ENCODE measurements around the gene HKDC1.
"Not testable (repeated sequence)": the region's sequence is repeated elsewhere in the genome, so short reads cannot be mapped to it uniquely, and the experiment has no call there.

HKDC1 gene

DNA sequence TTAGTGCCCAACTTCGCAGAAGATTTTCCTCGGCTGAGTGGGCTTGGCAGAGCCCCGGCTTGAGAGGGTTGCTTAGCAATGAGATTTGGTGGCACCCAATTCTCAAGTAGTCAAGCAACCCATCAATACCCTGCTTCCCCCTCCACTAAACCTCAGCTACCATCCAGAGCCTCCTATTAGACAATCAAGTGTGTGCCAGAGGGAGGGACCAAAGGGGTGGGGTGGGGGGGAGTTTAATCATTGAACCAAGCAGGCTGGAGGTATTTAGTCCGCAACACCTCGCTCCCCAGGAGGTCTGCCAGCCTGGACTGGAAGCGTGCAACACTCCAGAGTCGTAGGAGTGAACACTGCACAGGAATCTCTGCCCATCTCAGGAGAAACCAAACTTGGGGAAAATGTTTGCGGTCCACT, at the start of gene HKDC1:
Gene HKDC1 (plus strand): TSS at position 292 of the 411 bp plus-strand sequence. CDS start 104 bp downstream, at position 396.
- DNase-seq: no peak

DNA sequence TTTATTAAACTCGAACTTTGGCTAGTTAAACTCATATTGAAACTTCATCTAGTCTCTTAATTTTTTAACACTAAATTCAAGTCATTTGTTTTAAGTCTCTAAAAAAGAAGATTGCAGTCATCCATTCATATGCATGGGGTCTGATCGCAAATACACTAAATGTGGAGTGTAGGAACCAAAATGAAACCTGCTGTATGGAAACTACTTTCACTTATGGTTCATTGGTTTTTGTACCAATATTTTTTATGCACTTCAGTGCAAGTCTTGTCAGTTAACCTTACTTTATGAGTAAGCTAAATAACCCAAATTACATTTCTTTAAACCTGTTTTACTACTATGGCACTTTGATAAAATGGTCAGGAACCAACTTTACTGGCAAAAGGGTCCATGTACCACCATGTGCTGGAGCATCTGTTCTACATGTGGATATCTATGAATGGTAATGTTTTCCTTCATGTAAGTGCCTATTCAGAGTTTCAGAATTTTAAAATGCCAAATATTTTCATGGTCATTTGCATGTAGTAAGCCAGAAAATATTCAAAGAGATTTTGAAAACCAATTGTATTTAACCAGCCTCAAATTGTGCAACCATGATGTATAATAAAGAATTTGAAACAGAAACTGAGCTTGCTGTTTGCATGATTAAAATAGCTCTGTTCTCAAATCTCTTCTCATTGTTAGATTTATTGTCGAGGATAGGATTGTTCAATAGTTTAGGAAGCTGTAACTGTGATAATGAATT, 47.7 kb upstream of the HKDC1 start:
- no peak for DNase-seq

GRCh38 chr10:69175326-69175725, 44.8 kb upstream of the HKDC1 start:
- DNase-seq: not testable (repeated sequence)

GRCh38 chr10:69176823-69177222, 43.3 kb upstream of the HKDC1 start:
- DNase-seq: no peak

DNA sequence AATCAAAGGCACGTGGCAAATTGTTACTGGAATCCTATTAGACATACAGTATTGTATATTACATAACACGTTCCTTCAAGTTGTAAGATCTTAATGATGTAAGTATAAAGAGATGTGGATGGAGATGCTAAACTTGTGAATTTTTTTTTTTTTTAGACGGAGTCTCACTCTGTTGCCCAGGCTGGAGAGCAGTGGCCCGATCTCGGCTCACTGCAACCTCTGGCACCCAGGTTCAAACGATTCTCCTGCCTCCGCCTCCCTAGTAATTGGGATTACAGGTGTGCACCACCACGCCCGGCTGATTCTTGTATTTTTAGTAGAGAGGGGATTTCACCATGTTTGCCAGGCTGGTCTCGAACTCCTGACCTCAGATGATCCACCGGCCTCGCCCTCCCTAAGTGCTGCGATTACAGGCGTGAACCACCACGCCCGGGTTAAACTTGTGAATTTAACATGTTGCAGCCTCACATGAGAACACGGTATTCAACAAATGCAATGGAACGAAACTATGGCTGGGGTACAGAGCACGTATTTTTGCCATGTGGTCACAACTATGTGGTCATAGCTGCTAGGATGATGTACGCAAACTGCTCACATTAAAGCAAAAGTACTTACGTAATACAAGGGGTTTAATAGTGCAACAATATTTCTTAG, 40.9 kb upstream of the HKDC1 start:
- peak; percentile 9 to 22 for DNase-seq

DNA sequence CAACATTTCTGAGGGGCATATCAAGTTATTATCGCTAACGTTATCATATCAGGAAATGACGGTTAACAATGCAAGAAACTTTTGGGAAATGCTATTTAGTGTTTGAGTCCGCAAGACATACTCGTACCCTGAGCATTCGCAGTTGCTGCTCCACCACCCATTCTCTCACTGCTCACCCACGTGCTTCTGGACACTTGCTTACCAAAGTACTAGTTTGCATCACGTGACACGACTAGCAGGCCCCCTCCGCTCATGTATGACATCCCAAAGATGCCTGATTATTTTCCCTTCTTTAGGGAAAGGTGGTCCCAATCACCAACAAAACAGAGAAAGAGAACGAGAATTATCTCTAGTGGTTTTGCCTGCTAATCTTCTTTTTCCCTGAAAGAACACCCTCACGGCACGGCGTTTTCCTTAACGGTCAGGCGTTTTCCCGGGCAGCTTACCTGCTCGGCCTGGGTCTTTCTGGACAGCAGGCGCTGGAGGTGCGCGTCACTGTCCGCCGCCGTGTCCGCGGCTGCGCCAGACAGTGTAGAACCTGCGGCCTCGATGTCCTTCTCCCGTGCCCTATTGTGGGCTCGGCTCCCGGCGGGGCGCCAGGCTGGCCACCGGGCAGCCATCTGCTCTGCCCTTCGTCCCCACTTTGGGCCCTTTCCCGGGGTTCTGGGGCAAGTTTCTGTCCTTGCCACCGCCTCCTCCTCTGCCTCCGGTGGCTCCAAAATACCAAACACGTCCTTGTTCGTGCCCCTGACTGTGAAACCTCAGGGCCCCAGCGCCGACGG, 40.2 kb upstream of the HKDC1 start, which contains the start of gene SUPV3L1:
Gene SUPV3L1 (plus strand): TSS at position 492 of the 782 bp plus-strand sequence. CDS start 58 bp downstream, at position 550.
- DNase-seq: peak; percentile 86 to 89

GRCh38 chr10:69180525-69181204, 39.5 kb upstream of the HKDC1 start:
- DNase-seq: peak in 1 of 2 experiments; percentile 18

GRCh38 chr10:69181433-69181832, 38.7 kb upstream of the HKDC1 start:
- no peak for DNase-seq

DNA sequence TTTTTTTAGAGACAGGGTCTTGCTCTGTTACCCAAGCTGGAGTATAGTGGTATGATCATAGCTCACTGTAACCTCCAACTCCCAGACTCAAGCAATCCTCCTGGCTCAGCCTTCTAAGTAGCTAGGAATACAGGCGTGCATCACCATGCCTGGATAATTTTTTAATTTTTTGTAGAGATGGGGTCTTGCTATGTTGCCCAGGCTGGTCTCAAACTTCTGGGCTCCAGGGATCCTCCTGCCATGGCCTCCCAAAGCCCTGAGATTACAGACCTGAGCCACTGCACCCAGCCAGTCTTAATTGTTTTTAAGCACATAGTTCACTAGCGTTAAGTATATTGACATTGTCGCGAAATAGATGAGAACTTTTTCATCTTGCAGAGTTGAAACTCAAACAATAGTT, 38.1 kb upstream of the HKDC1 start:
- DNase-seq: no peak

DNA sequence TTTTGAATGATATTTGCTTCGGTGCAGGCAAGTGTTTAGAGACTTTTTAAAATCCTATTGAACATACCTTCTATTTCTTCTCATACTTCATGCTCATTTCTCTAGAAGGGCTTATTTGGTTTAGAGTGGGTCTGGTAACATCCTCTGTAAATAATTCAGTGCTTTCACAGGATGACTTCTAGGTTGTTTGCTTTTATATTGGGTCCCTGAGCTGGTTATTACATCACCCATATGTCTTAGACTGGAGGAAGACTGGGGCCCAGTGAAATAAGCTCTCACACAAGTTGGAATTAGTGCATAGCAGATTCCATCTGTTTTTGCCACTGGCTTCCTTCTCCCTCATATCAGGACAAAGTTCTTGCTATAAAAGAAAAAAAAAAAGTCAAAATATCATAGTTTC, 33.6 kb upstream of the HKDC1 start:
- no peak for DNase-seq

GRCh38 chr10:69201045-69201444, 19.1 kb upstream of the HKDC1 start:
- no peak for DNase-seq

DNA sequence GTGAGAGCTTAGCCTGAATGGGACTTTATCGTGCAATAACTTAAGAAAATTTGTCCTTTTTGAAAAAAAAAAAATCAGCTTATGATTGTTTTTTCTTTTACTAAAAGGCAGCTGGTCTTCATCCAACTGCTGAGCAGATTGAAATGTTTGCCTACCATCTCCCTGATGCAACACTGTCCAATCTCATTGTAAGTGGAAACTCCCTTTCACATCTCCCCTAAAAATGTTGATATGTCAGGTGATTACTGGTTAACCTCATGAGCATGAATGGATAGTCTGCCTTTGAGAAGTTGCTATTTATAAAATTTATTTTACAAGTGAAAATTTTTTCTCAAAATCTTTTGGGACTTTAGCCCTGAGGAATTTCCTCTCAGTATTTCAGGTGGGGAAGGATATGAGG, 17.8 kb upstream of the HKDC1 start:
- DNase-seq: no peak

- no peak for DNase-seq
Observed at GRCh38 chr10:69208761-69209160, 11.4 kb upstream of the HKDC1 start.

GRCh38 chr10:69209787-69210484, 10.2 kb upstream of the HKDC1 start:
- DNase-seq: no peak

GRCh38 chr10:69211104-69211503, 9.0 kb upstream of the HKDC1 start:
- DNase-seq: no peak

- DNase-seq: no peak
Observed at GRCh38 chr10:69211524-69211923, 8.6 kb upstream of the HKDC1 start.

DNA sequence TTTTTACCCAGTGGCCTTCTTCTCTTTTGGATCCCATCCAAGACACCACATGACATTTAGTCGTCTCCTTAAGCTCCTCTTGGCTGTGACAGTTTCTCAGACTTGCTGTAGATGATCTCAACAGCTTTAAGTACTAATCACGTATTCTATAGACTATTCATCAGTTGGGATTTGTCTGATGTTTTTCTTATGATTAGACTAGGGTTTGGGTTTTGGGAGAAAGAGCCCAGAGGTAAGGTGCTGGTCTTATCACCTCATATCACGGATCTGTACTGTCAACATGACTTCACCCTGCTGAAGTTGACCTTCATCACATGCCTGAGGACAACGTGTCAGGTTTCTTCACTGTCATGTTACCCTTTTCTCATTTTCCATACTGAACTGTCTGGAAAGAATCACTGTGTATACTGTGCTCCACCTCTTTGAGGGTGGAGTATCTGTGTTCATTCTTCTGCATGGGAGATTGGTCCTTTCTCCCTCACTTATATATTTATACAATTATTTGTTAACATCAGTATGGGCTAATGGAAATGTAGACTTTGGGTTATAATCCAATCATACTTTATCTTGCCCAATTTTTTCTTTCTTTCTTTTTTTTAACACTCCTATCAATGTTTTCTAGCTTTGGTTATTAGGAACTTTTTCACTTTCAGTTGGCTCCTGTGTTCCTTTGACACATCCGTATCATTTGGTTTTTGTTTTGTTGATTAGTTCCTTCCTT, 6.4 kb upstream of the HKDC1 start:
- no peak for DNase-seq

DNA sequence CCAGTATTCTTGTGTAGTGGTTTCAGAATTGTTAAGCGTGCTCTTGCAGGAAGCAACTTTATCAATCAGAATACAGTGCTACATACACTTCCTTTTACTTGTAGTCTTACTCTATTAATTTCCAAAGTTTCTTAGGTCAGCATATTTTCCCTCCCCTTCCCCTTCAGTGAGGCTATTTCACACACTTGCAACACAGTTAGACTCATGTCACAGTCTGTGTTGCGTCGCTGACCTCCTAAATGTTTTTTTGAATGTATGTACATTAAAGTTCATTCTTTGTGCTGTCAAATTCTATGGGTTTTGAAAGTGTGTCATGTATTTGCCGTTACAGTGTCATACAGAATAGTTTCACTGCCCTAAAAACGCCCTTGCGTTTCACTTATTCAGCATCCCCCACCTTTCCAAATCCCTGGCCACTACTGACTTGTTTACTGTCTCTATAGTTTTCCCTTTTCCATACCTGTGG, 5.4 kb upstream of the HKDC1 start:
- DNase-seq: no peak

GRCh38 chr10:69215405-69216171, 4.5 kb upstream of the HKDC1 start:
- DNase-seq: peak in 1 of 2 experiments; percentile 35

- DNase-seq: no peak
Observed at GRCh38 chr10:69216577-69217118, 3.5 kb upstream of the HKDC1 start.
